A673 (cell line): Measurements from ENCODE around the gene FMO2.

ENCODE experiments used
- EZH2 ChIP-seq: fragments of 200-600 bp; sonication (generic); IDR thresholded peaks from 2 replicates; pipeline ENCODE4 v1.6.1; 2017; ENCODE audit warnings: borderline replicate concordance, low read depth, mild to moderate bottlenecking, mixed read lengths, antibody characterized with exemption, low read length; ENCODE audit not compliant: poor library complexity, severe bottlenecking
- TF ChIP-seq, protein P1 (sequence below): fragments of 300-800, 200-600 bp; sonication (generic); conservative IDR thresholded peaks from 2 replicates; pipeline ENCODE4 v1.5.1; 2017; ENCODE audit warnings: low read depth, mild to moderate bottlenecking, antibody characterized with exemption, low read length, moderate library complexity, mixed read lengths

DNA sequence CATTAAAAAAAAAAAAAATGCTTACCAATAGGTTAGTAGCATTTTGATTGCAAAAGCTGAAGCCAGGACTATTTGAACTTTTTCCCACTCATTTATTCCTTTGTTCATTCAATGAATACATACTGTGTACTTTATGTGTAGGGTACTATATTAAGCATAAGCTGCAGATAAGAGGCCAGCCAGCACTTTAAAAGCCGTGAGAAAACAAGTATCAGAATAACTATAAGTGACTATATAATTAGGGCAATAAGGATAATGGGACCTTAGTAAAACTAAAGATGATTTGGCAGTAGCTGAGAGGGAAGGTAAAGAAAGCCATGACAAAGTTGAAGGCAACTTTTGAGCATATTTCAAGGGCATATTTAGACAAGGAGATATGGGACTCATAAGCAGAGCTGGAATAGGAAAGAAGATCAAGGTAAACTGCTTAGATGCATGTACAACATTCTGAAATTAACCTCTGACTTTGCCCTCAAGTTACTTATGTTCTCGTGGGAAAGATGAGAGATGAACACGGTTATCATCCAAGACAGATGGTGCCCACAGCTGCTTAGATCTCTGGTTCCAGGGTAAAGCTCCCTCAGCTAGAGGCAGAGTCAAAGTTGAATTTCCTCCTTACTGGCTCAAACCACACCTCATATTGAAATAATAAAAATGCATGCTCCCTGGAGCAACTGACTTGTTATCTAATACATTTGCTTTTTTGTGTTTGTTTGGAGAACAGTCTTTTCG, 44.0 kb upstream of the FMO2 start:
- TF ChIP-seq, protein P1, sequence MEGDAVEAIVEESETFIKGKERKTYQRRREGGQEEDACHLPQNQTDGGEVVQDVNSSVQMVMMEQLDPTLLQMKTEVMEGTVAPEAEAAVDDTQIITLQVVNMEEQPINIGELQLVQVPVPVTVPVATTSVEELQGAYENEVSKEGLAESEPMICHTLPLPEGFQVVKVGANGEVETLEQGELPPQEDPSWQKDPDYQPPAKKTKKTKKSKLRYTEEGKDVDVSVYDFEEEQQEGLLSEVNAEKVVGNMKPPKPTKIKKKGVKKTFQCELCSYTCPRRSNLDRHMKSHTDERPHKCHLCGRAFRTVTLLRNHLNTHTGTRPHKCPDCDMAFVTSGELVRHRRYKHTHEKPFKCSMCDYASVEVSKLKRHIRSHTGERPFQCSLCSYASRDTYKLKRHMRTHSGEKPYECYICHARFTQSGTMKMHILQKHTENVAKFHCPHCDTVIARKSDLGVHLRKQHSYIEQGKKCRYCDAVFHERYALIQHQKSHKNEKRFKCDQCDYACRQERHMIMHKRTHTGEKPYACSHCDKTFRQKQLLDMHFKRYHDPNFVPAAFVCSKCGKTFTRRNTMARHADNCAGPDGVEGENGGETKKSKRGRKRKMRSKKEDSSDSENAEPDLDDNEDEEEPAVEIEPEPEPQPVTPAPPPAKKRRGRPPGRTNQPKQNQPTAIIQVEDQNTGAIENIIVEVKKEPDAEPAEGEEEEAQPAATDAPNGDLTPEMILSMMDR = no peak
- no peak for TF ChIP-seq EZH2
